Activated CD8-positive, alpha-beta memory T cell treated with anti-CD3 and anti-CD28 coated beads, Interleukin-2, amount 50 U/mL, for 24 hours (primary cell): Measurements from ENCODE around the gene SLC16A1.
A peak's percentile ranks its signal among the peaks of the same experiment; 100 is the strongest.
"Not testable (repeated sequence)": the region's sequence is repeated elsewhere in the genome, so short reads cannot be mapped to it uniquely, and the experiment has no call there.

Experiments used
- DNase-seq: peaks from one replicate; pipeline ENCODE4 v3.0.0-alpha.2; 2020; ENCODE audit errors: extremely low read depth

The SLC16A1 gene

GRCh38 chr1:112923959-112924349 is 32.0 kb downstream of the SLC16A1 start:
- no peak for DNase-seq

DNA sequence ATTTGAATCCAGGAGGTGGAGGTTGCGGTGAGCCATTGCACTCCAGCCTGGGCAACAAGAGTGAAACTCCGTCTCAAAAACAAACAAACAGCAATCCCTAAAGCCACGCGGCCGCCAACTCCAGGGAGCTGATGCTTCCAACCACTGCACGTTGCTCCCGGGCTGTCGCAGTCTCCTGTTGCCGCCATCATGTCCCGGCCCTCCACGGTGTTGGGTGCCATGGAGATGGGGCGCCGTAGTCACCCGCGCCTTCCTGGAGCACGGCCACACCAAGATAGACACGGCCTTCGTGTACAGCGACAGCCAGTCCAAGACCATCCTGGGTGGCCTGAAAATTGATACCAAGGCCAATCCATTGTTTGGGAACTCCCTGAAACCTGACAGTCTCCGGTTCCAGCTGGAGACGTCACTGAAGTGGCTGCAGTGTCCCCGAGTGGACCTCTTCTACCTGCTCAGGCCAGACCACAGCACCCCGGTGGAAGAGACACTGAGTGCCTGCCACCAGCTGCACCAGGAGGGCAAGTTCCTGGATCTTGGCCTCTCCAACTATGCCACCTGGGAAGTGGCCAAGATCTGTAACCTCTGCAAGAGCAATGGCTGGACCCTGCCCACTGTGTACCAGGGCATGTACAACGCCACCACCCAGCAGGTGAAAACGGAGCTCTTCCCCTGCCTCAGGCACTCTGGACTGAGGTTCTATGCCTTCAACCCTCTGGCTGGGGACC is 32.6 kb downstream of the SLC16A1 start:
- DNase-seq, result no peak

DNA sequence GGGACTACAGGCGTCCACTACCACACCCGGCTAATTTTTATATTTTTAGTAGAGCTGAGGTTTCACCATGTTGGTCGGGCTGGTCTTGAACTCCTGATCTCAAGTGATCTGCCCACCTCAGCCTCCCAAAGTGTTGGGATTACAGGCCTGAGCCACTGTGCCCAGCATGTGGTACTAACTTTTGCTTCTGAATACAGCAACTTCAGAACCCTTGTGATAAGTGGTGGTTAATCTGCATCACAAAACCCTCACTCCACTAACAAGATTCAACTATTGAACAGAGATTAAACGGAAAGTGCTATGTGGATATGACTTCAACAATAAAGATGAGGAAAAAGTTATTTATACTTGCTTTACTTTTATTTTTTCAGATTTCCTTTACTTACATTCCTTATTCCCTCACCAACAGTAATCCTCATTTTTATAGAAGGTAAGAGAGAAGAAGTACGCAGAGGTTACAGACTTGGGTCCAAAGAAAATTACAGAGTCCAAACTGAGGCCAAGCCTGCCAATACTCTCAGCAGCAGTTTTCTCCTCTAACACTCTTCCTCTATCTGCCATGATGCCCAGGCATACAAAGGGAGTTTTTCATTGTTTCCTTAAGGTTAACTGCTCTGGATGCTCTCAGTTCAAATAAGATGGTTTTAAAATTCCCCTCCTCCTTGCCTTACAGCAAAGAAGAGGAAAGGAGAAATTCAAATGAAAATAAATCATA is 44.3 kb downstream of the SLC16A1 start:
- DNase-seq, result no peak

- no peak for DNase-seq
Measured at GRCh38 chr1:112909847-112910246, 46.1 kb downstream of the SLC16A1 start.

DNA sequence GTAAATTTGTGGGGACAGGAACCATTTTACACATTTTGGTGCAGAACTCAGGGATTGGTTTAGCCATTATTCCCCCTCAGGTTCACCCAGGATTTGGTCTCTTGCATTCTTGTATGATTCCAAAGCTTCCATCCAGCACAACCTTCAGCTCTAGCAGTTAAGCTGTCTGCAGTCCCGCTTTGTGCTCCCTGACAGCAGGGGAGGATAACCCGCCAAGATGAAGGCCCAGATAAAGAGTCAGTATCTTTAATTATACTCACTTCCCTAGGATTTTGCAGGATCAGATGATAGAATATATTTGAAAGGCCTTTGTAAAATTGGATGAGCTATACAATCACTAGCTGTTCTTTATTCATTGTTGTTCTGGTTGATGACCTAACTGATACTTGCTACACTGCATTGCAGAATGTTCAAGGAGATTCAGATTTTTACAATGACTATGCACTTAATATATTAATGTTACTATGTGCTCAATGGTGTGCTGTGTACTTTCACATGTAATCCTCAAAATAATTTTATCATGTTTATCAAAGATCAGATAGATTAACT is 49.8 kb downstream of the SLC16A1 start:
- no peak for DNase-seq

GRCh38 chr1:112905395-112906149 is 50.4 kb downstream of the SLC16A1 start:
- DNase-seq, result no peak

DNA sequence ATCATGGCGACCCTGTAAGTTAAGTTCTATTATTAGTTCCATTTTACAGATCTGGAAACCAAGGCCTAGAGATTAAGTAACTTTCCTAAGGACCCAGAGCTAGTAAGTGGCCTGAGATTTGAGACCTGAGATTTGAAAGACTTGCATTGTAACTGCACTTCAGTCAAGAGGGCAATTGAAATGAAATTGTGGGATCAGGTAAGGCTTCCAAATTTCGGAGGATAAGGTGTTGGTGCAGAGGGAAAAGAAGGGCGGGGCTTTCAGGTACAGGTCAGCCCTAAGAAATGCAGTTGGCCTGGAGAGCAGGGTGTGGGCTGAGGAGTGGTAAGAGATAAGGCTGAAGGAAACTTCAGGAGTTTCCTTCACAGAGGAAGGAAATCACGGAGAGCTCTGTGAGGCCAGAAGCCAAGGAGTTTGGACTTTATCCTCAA is 51.1 kb downstream of the SLC16A1 start:
- DNase-seq, result no peak

DNA sequence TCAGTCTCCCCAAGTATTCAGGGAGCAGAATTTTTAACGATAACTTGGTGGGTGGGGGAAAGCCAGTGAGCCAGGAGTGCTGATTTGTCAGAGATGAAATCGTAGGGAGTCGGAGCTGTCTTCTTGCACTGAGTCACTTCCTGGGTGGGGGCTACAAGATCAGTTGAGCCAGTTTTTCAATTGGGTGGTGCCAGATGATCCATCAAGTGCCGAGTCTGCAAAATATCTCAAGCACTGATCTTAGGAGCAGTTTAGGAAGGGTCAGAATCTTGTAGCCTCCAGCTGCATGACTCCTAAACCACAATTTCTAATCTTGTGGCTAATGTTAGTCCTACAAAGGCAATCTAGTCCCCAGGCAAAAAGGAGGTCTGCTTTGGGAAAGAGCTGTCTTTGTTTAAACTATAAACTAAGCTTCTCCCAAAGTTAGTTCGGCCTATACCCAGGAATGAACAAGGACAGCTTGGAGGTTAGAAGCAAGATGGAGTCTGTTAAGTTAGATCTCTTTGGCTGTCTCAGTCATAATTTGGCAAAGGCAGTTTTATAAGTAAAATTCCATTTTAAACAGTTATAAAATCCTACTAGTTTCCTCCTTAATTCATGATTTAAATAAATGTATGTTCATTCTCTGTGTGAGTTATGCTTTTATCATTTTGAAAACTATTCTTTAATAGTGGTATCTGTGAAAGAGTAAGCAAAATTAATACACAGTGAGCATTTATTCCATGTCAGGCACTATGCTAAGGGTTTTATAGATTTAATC is 51.7 kb downstream of the SLC16A1 start:
- peak; percentile 25 for DNase-seq

DNA sequence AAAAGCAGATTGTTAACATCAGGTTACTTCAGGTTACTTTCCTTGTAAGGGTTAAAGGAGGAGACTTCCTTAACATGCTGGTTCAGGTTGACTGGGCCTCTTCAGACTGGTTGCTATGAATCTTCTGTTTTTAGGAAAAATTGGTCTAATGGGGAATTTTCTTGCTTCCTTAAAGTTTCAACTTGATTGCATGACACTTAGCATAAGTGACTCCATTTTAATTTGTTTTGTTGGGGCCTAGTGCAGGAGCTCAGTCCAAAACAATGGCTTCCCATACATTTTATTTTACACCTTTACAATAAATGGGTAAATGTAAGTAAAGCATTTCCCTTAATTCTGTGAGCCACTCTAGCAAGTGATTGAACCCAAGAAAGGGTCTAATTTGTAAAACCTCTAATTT is 53.8 kb downstream of the SLC16A1 start:
- no peak for DNase-seq

DNA sequence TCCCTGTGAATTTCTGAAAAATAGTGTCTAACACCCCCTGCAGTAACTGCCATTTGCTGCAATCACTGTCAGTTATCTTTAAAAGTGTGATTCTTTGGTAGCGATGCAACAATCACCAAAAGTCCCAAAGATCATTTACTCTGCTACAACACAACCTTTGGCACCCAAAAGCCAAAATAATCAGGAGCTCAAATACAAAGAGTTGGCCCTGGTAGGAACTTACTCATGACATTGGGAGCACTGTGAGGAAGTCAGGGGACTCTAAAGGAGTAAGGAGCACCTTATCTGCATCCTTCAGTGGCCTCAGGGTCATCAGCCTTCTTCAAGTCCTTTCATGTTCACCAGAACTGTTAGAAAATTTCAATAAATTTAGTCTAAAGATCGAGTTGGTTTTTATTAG is 54.6 kb downstream of the SLC16A1 start:
- no peak for DNase-seq

GRCh38 chr1:112896783-112897182 is 59.2 kb downstream of the SLC16A1 start:
- no peak for DNase-seq

DNA sequence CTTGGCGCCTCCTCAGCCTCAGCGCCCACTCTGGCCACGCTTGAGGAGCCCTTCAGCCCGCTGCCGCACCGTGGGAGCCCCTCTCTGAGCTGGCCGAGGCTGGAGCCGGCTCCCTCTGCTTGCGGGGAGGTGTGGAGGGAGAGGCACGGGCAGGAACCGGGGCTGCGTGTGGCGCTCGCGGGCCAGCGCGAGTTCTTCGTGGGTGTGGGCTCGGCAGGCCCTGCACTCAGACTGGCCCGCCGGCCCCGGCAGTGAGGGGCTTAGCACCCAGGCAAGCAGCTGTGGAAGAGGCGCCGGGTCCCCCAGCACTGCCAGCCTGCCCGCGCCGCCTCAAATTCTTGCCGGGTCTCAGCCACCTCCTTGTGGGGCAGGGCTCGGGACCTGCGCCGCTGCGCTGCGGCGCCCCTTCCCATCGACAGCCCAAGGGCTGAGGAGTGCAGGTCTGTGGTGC is 61.4 kb downstream of the SLC16A1 start:
- DNase-seq, result no peak

DNA sequence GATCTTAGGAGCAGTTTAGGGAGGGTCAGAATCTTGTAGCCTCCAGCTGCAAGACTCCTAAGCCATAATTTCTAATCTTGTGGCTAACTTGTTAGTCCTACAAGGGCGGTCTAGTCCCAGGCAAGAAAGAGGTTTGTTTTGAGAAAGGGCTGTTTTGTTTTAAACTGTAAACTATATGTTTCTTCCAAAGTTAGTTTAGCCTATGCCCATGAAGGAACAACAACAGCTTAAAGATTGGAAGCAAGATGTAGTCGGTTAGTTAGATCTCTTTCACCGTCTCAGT is 62.0 kb downstream of the SLC16A1 start:
- DNase-seq, result no peak

DNA sequence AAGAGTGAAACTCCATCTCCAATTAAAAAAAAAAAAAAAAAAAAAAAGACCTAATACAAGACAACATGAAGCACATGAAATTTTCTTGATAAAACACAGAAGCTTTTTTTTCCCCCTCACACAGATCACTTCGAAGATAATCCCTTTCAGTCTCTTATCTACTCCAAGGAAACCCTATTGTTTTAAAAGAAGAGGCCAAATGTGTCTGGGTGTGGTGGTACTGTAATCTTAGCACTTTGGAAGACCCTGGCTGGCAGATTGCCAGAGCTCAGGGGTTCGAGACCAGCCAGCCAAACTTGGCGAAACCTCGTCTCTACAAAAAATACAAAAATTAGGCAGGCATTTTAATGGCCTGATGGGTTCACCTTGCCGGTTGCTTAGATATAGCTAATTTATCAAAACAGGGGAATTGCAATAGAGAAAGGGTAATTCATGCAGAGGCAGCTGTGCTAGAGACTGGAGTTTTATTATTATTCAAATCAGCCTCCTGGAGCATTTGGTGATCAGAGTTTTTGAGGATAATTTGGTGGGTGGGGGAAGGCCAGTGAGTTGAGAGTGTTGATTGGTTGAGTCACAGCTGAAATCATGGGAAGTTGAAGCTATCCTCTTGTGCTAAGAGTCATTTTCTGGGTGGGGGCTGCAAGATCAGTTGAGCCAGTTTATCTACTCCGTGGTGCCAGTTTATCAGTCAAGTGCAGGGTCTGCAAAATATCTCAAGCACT is 62.5 kb downstream of the SLC16A1 start:
- no peak for DNase-seq

DNA sequence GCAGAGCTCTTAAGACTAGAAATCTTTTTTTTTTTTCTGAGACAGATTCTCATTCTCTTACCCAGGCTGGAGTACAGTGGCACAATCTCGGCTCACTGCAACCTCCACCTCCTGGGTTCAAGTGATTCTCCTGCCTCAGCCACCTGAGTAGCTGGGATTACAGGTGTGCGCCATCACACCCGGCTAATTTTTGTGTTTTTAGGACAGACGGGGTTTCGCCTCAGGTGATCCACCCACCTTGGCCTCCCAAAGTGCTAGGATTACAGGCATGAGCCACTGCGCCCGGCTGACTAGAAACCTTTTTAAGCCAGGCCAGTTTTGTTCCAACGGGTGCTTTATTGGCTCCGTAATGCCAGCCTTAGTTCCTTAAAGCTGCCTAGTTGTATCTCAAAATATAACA is 66.1 kb downstream of the SLC16A1 start:
- not testable (repeated sequence) for DNase-seq

DNA sequence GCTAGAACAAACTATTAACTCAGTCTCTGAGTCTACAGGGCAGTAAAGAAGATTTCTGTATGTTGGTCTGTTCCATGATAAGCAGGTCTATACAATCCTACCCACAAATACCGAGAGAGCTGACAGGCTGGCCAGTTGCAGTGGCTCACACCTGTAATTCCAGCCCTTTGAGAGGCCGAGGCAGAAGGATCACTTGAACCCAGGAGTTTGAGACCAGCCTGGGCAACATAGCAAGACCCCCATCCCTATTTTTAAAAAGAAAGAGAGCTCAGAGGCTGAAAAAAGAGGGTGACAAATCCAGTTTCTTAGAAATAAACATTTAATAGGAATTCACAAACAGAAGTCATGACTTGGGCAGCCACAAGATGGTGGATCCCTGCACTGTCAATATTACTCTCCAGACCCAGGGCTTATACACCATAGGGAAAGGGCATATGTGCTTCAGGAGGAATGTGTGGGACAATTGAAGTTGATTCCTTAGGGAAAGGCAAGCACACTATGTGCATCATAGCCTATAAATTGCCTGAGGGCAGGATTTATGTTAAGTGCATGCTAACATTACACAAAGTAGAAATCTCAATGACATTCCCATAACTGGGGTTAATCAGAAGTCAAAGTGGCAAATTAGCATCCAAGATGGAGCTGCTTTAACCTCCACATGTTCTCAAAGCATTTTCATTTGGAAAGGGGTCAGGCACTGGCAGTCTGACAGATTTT is 66.8 kb downstream of the SLC16A1 start:
- DNase-seq, result no peak

- DNase-seq, result no peak
Measured at GRCh38 chr1:112888630-112889029, 67.4 kb downstream of the SLC16A1 start.

- no peak for DNase-seq
Measured at GRCh38 chr1:112887599-112888283, 68.3 kb downstream of the SLC16A1 start.

GRCh38 chr1:112884996-112885395 is 71.0 kb downstream of the SLC16A1 start:
- DNase-seq, result not testable (repeated sequence)

GRCh38 chr1:112882271-112882744 is 73.7 kb downstream of the SLC16A1 start:
- DNase-seq, result no peak
